Left forelimb (tissue), 1 donor: ENCODE measurements around the gene NYAP1.
"Not testable (repeated sequence)": the region's sequence is repeated elsewhere in the genome, so short reads cannot be mapped to it uniquely, and the experiment has no call there.

Experiments used
- DNase-seq: peaks from one replicate; pipeline ENCODE4 v3.0.0-alpha.2; 2018; ENCODE audit warnings: low spot score

The NYAP1 gene

GRCh38 chr7:100513212-100513810 is 29.6 kb downstream of the NYAP1 start:
- no peak for DNase-seq

DNA sequence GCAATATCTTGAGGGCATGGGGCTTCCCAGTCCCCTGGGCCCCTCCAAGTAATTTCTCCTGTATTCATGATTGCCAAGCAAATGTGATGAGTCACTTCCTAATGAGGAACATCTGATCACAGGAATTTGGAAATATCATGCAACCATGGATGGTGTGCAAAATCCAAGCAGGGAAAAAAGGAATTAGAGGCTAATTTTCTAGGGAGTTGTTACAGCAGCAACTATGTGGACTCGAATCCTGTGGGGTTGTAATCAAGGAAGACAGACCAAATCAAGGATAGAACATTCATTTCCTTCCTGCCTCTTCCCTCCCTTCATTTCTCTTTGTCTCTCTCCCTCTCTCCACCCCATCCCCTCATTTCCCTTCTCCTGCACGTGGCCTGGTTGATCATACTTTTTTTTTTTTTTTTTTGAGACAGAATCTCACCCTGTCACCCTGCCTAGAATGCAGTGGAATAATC is 31.4 kb downstream of the NYAP1 start:
- DNase-seq: no peak

DNA sequence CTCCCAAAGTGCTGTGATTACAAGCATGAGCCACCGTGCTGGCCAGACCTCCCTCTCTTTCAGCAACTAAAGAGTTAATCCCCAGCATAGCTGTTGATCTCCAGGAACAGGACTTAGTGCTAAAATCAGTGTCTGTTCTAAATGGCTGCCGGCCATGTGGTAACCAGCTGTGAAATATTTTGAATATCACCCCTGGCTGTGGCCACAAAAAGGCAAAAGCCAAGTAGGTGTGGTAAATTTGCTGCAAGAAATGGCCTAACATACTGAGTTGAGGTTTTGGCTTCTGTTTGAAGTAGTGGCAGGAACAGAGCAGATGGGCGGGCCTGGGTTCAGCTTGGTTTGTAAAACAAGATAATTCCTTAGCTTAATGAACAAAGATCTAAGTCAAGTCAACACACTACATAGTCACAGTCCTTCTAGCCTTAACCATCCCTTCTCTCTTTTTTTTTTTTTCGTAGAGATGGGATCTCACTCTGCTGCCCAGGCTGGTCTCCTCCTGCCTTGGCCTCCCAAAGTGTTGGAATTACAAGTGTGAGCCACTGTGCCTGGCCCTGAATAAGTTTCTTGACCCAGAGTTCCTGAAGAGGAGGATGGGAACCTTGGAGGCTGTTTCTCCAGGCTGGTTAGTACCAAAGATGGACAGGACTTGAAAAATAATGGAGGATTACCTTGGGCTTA is 32.5 kb downstream of the NYAP1 start:
- no peak for DNase-seq

- no peak for DNase-seq
Observed at GRCh38 chr7:100517305-100517704, 33.6 kb downstream of the NYAP1 start.

- DNase-seq: no peak
Observed at GRCh38 chr7:100519580-100519979, 35.9 kb downstream of the NYAP1 start.

DNA sequence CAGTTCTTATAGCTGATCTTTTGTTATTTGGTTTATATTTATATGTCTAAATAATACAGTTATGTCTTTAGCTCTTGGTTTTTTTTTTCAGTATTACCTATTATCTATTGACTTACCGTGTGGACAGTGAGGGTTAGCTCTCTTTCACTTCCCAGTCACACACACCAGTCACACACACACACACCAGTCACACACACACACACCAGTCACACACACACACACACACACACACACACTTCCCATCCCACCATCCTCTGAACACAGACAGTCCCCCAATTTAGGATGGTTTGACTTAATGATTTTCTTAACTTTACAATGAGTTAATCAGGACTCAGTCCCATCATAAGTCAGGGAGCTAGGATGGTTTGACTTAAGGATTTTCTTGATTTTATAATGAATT is 36.4 kb downstream of the NYAP1 start:
- no peak for DNase-seq

DNA sequence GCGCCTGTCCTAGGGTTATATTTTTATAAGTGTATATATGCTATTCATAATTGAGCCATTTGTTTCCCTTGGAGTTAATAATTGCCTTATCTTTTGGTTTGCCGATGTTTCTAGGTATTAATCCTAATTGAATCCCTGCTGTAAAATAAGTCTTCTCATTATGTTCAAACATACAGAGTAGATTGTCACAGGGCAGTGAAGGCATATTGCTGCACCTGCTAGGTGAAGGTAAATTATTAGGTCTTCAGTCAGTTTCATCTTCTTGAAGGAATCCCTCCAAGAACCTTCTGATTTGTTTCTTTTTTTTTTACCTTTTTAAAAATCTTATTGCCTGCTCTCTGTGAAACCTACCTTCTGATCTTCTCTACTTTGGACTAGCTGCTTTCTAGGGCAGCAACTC is 37.3 kb downstream of the NYAP1 start:
- no peak for DNase-seq

DNA sequence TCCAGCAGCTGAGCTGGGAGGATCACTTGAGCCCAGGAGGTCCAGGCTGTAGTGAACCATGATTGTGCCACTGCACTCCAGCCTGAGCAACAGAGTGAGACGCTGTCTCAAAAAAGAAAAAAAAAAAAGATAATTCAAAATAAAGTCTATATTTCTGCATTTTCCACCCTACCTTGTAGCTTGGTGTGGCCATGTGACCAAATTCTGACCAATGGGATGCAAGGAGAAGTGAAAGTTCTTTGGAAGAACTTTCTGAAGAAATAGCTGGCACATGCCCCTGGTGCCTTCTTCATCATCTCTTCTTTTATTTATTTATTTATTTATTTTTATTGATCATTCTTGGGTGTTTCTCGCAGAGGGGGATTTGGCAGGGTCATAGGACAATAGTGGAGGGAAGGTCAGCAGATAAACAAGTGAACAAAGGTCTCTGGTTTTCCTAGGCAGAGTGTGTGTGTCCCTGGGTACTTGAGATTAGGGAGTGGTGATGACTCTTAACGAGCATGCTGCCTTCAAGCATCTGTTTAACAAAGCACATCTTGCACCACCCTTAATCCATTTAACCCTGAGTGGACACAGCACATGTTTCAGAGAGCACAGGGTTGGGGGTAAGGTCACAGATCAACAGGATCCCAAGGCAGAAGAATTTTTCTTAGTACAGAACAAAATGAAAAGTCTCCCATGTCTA is 38.3 kb downstream of the NYAP1 start:
- not testable (repeated sequence) for DNase-seq

DNA sequence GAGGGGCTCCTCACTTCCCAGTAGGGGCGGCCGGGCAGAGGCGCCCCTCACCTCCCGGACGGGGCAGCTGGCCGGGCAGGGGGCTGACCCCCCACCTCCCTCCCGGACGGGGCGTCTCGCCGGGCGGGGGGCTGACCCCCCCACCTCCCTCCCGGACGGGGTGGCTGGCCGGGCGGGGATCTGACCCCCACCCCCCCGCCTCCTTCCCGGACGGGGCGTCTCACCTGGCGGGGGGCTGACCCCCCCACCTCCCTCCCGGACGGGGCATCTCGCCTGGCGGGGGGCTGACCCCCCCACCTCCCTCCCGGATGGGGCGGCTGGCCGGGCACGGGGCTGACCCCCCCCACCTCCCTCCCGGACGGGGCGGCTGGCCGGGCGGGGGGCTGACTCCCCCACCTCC is 39.5 kb downstream of the NYAP1 start:
- DNase-seq: not testable (repeated sequence)

GRCh38 chr7:100528108-100528866 is 44.6 kb downstream of the NYAP1 start:
- not testable (repeated sequence) for DNase-seq

DNA sequence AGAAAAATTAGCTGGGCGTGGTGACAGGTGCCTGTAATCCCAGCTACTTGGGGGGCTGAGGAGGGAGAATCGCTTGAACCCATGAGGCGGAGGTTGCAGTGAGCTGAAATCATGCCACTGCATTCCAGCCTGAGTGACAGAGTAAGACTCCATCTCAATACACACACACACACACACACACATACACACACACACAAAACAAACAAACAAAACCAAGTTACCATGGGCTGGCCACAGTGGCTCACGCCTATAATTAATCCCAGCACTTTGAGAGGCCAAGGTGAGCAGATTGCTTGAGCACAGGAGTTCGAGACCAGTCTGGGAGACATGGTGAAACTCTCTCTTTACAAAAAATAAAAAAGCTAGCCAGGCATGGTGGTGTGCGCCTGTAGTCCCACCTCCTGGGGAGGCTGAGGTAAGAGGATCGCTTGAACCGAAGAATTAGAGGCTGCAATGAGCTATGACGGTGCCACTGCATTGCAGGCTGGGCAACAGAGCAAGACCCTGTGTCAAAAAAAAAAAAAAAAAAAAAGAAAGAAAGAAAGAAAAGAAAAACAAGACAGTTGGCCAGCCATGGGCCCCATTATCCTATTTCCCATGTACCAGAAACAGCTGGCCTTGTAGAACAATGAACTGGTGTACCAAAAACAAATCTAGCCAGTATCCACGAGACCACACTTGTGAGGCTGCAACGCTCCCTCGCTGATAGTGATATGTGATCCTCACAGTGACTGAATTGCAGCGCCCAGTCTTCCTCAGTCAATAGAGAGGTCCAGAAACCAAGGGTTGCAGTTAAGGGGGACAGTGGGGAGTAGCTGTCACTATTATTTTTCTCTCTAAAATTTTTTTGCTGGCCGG is 48.7 kb downstream of the NYAP1 start:
- no peak for DNase-seq

GRCh38 chr7:100535982-100536381 is 52.3 kb downstream of the NYAP1 start:
- DNase-seq: not testable (repeated sequence)

- not testable (repeated sequence) for DNase-seq
Observed at GRCh38 chr7:100536695-100537094, 53.0 kb downstream of the NYAP1 start.

- no peak for DNase-seq
Observed at GRCh38 chr7:100538348-100538653, 54.6 kb downstream of the NYAP1 start.

GRCh38 chr7:100538654-100539435 is 55.1 kb downstream of the NYAP1 start, which contains the start of gene AGFG2:
AGFG2 (plus strand) TSS chr7:100539203; CDS start chr7:100539347, 144 bp downstream.
- DNase-seq: peak; percentile 100

GRCh38 chr7:100539436-100540006 is 55.8 kb downstream of the NYAP1 start:
- no peak for DNase-seq

DNA sequence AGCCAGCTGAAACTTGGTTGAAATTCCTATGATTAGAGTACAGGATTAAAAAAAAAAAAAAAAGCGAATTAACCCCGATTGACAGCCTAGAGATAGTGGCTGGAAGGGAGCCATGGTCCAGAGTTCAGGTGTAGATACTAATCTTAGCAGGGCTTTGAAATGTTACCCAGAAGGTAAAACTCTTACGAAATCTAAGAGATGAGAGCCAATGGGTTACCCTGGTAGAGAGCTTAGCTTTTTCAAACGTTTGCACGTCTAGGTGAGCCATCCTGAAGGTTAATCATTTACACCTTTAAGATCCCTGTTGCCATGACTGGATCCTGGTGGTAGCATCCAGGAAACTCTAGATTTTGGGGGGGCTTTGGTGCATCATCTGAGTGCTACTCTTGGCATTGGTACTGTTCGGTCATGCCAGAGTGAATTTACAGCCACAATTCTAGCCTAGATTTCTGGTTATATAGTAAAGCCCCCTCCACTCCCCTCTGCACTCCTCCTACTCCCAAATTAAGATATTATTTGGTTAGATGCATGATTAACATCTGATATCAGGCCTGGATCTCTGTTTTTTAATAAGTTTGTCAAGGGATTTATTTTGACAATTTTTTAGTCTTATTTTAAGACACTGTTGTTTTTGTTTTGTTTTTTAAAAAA is 56.5 kb downstream of the NYAP1 start:
- no peak for DNase-seq

- not testable (repeated sequence) for DNase-seq
Observed at GRCh38 chr7:100541309-100541708, 57.6 kb downstream of the NYAP1 start.

DNA sequence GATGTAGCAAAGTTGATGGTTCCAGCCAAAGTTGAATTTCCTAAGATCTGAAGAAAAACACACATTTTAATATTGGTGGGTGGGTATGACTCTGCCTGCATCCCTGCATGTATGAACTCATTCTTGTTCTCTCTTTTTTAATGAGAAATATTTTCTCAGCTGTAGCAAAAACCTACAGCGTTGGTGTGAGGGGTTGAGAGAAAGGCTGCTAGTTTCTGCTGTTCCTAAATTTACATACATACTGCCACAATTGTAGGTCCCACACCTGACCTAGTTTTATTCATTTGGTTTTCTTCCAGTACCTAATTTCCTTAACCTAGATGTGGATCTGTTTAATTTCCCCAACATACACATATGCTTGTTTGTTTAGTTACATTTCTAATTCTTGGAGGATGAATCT is 59.9 kb downstream of the NYAP1 start:
- DNase-seq: no peak

DNA sequence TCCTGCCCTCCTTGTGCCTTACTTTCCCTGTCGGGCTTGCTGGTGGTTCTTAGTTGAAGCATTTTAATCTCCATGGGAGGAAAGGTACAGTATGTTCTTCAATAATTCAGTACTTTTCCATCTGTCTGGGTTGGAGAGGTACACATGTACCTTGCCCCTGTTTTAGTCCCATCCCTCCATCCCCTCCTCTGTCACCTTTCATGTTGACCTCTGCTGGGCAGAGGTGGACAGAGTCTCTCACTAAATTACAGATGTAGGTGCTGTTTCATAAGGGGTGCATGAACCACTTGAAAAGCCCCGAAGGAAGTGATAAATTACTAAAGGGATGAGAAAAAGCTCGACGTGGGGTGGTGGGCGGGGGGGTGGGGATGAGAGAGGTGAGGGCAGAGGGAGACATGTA is 60.7 kb downstream of the NYAP1 start:
- DNase-seq: no peak
